Activated CD4-positive, alpha-beta T cell treated with anti-CD3 and anti-CD28 coated beads for 1 hour (primary cell): ENCODE measurements around the gene NOXA1.

ENCODE experiments used
- DNase-seq: peaks from one replicate; pipeline ENCODE4 v3.0.0-alpha.2; 2020

Gene NOXA1

GRCh38 chr9:137467896-137468295, 44.7 kb downstream of the NOXA1 start:
- DNase-seq: no peak

GRCh38 chr9:137470785-137471184, 47.6 kb downstream of the NOXA1 start:
- DNase-seq: no peak

- no peak for DNase-seq
Observed at GRCh38 chr9:137474271-137474670, 51.1 kb downstream of the NOXA1 start.

- no peak for DNase-seq
Observed at GRCh38 chr9:137475666-137476065, 52.5 kb downstream of the NOXA1 start.

- no peak for DNase-seq
Observed at GRCh38 chr9:137476856-137477255, 53.7 kb downstream of the NOXA1 start.

- no peak for DNase-seq
Observed at GRCh38 chr9:137477778-137478612, 54.8 kb downstream of the NOXA1 start.

- DNase-seq: no peak
Observed at GRCh38 chr9:137478613-137478961, 55.4 kb downstream of the NOXA1 start.

- no peak for DNase-seq
Observed at GRCh38 chr9:137478962-137479861, 56.0 kb downstream of the NOXA1 start.

GRCh38 chr9:137479892-137480685, 56.9 kb downstream of the NOXA1 start:
- DNase-seq: no peak

GRCh38 chr9:137480686-137481683, 57.8 kb downstream of the NOXA1 start:
- no peak for DNase-seq

GRCh38 chr9:137482094-137482781, 59.0 kb downstream of the NOXA1 start:
- no peak for DNase-seq
